Activated T-cell treated with anti-CD3 and anti-CD28 coated beads, Interleukin-2, amount 50 U/mL, for 72 hours (primary cell): ENCODE data around the gene CUEDC2. TPM values are rescaled to one million over a fixed set of nuclear protein-coding genes. Genes with fewer than 3 reads are reported as not detected.

Experiments used
- ATAC-seq, 2 donors: fragments of 150-1000 bp; cut with Tn5 transposase; replicated peaks in 1 of 2; 2 replicates each; pipeline ENCODE4 v1.10.0; 2021; ENCODE audit warnings: moderate library complexity in 2 of 2, mild to moderate bottlenecking in 1 of 2
- DNase-seq, 2 donors: peaks; one replicate each; pipeline ENCODE4 v3.0.0; 2021 to 2022; ENCODE audit warnings: mixed read lengths in 1 of 2
- H3K27ac Mint-ChIP-seq: one replicate; pipeline ENCODE4 v1.8.0; 2022; ENCODE audit warnings: mild to moderate bottlenecking, moderate library complexity, mixed read lengths
- H3K27me3 Mint-ChIP-seq: one replicate; pipeline ENCODE4 v1.8.0; 2022; ENCODE audit warnings: low read depth, mixed read lengths
- H3K36me3 Mint-ChIP-seq, 2 donors: one replicate each; pipeline ENCODE4 v1.8.0; 2022; ENCODE audit warnings: mixed read lengths in 2 of 2, mild to moderate bottlenecking in 1 of 2; ENCODE audit not compliant: insufficient read depth in 2 of 2
- H3K4me1 Mint-ChIP-seq: one replicate; pipeline ENCODE4 v1.8.0; 2022; ENCODE audit warnings: low read depth, mixed read lengths
- H3K4me3 Mint-ChIP-seq, 2 donors: one replicate each; pipeline ENCODE4 v1.8.0; 2022; ENCODE audit warnings: mild to moderate bottlenecking in 2 of 2, mixed read lengths in 2 of 2, moderate library complexity in 2 of 2
- H3K9me3 Mint-ChIP-seq, 2 donors: one replicate each; pipeline ENCODE4 v1.8.0; 2022; ENCODE audit warnings: mixed read lengths in 2 of 2
- total RNA-seq, 2 donors: library from RNA; stranded (reverse); gene quantifications; one replicate each; pipeline ENCODE4 v1.2.3, GENCODE V29; 2022

Gene CUEDC2
- total RNA-seq, 2 donors from 2014 or later, result 78.7 to 79.5 TPM

GRCh38 chr10:102429468-102429867 is 2.9 kb downstream of the CUEDC2 start:
- ATAC-seq, result no peak

GRCh38 chr10:102426803-102427287 is 5.5 kb downstream of the CUEDC2 start:
- H3K4me3 Mint-ChIP-seq, result no peak overlapping the region
- H3K9me3 Mint-ChIP-seq, result no peaks in the 10 kb centered on the region
- DNase-seq, result no peak
- H3K27me3 Mint-ChIP-seq, result no peaks in the 10 kb centered on the region
- ATAC-seq, result no peak
- peaks cover 48% of the 10 kb centered on the region for H3K4me1 Mint-ChIP-seq
- peak overlapping the region; percentile 7 for H3K27ac Mint-ChIP-seq
- H3K36me3 Mint-ChIP-seq, result peaks cover 0 to 2% of the 10 kb centered on the region in 2 donors

More at GRCh38 chr10:102429468-102429867, 2.9 kb downstream of the CUEDC2 start:
- Mint-ChIP-seq H3K4me1 (peaks cover 52% of the 10 kb centered on the region), H3K9me3 (no peaks in the 10 kb centered on the region), H3K27ac (no peak overlapping the region), H3K4me3 (no peak overlapping the region), H3K27me3 (no peaks in the 10 kb centered on the region), H3K36me3 (peaks cover 2 to 6% of the 10 kb centered on the region in 2 donors)
- no peak for DNase-seq

- Mint-ChIP-seq H3K36me3 (peaks cover 2% of the 10 kb centered on the region in 2 donors), H3K9me3 (no peaks in the 10 kb centered on the region), H3K27me3 (no peaks in the 10 kb centered on the region), H3K4me3 (no peak overlapping the region), H3K4me1 (peaks cover 43% of the 10 kb centered on the region), H3K27ac (no peak overlapping the region)
- no peak for ATAC-seq
- no peak for DNase-seq
Observed at GRCh38 chr10:102425444-102425843, 6.9 kb downstream of the CUEDC2 start.

- no peaks in the 10 kb centered on the region for H3K27me3 Mint-ChIP-seq
- ATAC-seq (no peak), DNase-seq (no peak)
- H3K27ac Mint-ChIP-seq, result no peak overlapping the region
- H3K36me3 Mint-ChIP-seq, result peaks cover 2% of the 10 kb centered on the region in 2 donors
- peaks cover 49% of the 10 kb centered on the region for H3K4me1 Mint-ChIP-seq
- no peaks in the 10 kb centered on the region for H3K9me3 Mint-ChIP-seq
- no peak overlapping the region for H3K4me3 Mint-ChIP-seq
Observed at GRCh38 chr10:102424916-102425315, 7.5 kb downstream of the CUEDC2 start.

GRCh38 chr10:102424145-102424544 is 8.2 kb downstream of the CUEDC2 start:
- no peak overlapping the region for H3K27ac Mint-ChIP-seq
- no peaks in the 10 kb centered on the region for H3K9me3 Mint-ChIP-seq
- H3K4me1 Mint-ChIP-seq, result peaks cover 55% of the 10 kb centered on the region

GRCh38 chr10:102423372-102423968 is 8.9 kb downstream of the CUEDC2 start:
- Mint-ChIP-seq H3K36me3 (peaks cover 2% of the 10 kb centered on the region in 2 donors), H3K27me3 (peaks cover 8% of the 10 kb centered on the region), H3K4me3 (peak overlapping the region in 1 of 2 donors; percentile 32), H3K4me1 (peaks cover 58% of the 10 kb centered on the region), H3K9me3 (no peaks in the 10 kb centered on the region), H3K27ac (no peak overlapping the region)
- no peak for ATAC-seq
- DNase-seq, result no peak

More at GRCh38 chr10:102424145-102424544, 8.2 kb downstream of the CUEDC2 start:
- Mint-ChIP-seq H3K27me3 (peaks cover 2% of the 10 kb centered on the region), H3K36me3 (peaks cover 2% of the 10 kb centered on the region in 2 donors), H3K4me3 (no peak overlapping the region)
- DNase-seq (no peak), ATAC-seq (no peak)

GRCh38 chr10:102422545-102423129 is 9.7 kb downstream of the CUEDC2 start:
- H3K9me3 Mint-ChIP-seq, result no peaks in the 10 kb centered on the region
- H3K36me3 Mint-ChIP-seq, result peaks cover 2% of the 10 kb centered on the region in 2 donors
- peak overlapping the region; percentile 88 to 99 for H3K4me3 Mint-ChIP-seq
- DNase-seq (peak; percentile 74 to 75), ATAC-seq (peak; percentile 18 to 25)
- H3K4me1 Mint-ChIP-seq, result peaks cover 56% of the 10 kb centered on the region
- peaks cover 17% of the 10 kb centered on the region for H3K27me3 Mint-ChIP-seq
- peak overlapping the region; percentile 27 for H3K27ac Mint-ChIP-seq

GRCh38 chr10:102421757-102422512 is 10.4 kb downstream of the CUEDC2 start:
- peaks cover 24% of the 10 kb centered on the region for H3K27me3 Mint-ChIP-seq
- ATAC-seq, result peak; percentile 8 to 17
- peak overlapping the region; percentile 88 to 99 for H3K4me3 Mint-ChIP-seq
- peak overlapping the region; percentile 27 for H3K27ac Mint-ChIP-seq
- no peaks in the 10 kb centered on the region for H3K9me3 Mint-ChIP-seq
- peaks cover 49% of the 10 kb centered on the region for H3K4me1 Mint-ChIP-seq
- peaks cover 2% of the 10 kb centered on the region in 2 donors for H3K36me3 Mint-ChIP-seq
- peak in 1 of 2 donors; percentile 52 for DNase-seq

GRCh38 chr10:102421507-102421756 is 10.9 kb downstream of the CUEDC2 start:
- no peak for ATAC-seq
- no peak overlapping the region for H3K27ac Mint-ChIP-seq
- peaks cover 44% of the 10 kb centered on the region for H3K4me1 Mint-ChIP-seq

GRCh38 chr10:102420714-102421506 is 11.5 kb downstream of the CUEDC2 start, which contains the start of gene FBXL15:
Gene FBXL15, plus strand, starts transcription at chr10:102420836. Its CDS starts 294 bp downstream, at chr10:102421130.
- H3K4me3 Mint-ChIP-seq, result peak within 1 kb of the TSS; percentile 88 to 99
- no peaks in the 10 kb centered on the region for H3K9me3 Mint-ChIP-seq
- peaks cover 2% of the 10 kb centered on the region in 2 donors for H3K36me3 Mint-ChIP-seq
- H3K4me1 Mint-ChIP-seq, result peaks cover 39% of the 10 kb centered on the region
- H3K27ac Mint-ChIP-seq, result peak within 1 kb of the TSS; percentile 89
- H3K27me3 Mint-ChIP-seq, result peaks cover 26% of the 10 kb centered on the region
- ATAC-seq (peak; percentile 82 to 84), DNase-seq (peak; percentile 97 to 98)

More at GRCh38 chr10:102421507-102421756, 10.9 kb downstream of the CUEDC2 start:
- peaks cover 2% of the 10 kb centered on the region in 2 donors for H3K36me3 Mint-ChIP-seq
- peaks cover 26% of the 10 kb centered on the region for H3K27me3 Mint-ChIP-seq
- H3K4me3 Mint-ChIP-seq, result peak overlapping the region; percentile 88 to 99
- H3K9me3 Mint-ChIP-seq, result no peaks in the 10 kb centered on the region
- no peak for DNase-seq

- ATAC-seq (no peak), DNase-seq (no peak)
- Mint-ChIP-seq H3K36me3 (peaks cover 2% of the 10 kb centered on the region in 2 donors), H3K9me3 (no peaks in the 10 kb centered on the region), H3K27me3 (peaks cover 26% of the 10 kb centered on the region), H3K4me3 (peak overlapping the region; percentile 88 to 99), H3K27ac (peak overlapping the region; percentile 89), H3K4me1 (peaks cover 34% of the 10 kb centered on the region)
Observed at GRCh38 chr10:102420181-102420713, 12.1 kb downstream of the CUEDC2 start.
